Activated CD4-positive, alpha-beta T cell treated with anti-CD3 and anti-CD28 coated beads, Interleukin-2, amount 50 U/mL, for 48 hours (primary cell): ENCODE measurements around the gene AGPAT2.

Experiments used
- DNase-seq, 2 experiments: peaks; one replicate each; pipeline ENCODE4 v3.0.0-alpha.2; 2020

The AGPAT2 gene

DNA sequence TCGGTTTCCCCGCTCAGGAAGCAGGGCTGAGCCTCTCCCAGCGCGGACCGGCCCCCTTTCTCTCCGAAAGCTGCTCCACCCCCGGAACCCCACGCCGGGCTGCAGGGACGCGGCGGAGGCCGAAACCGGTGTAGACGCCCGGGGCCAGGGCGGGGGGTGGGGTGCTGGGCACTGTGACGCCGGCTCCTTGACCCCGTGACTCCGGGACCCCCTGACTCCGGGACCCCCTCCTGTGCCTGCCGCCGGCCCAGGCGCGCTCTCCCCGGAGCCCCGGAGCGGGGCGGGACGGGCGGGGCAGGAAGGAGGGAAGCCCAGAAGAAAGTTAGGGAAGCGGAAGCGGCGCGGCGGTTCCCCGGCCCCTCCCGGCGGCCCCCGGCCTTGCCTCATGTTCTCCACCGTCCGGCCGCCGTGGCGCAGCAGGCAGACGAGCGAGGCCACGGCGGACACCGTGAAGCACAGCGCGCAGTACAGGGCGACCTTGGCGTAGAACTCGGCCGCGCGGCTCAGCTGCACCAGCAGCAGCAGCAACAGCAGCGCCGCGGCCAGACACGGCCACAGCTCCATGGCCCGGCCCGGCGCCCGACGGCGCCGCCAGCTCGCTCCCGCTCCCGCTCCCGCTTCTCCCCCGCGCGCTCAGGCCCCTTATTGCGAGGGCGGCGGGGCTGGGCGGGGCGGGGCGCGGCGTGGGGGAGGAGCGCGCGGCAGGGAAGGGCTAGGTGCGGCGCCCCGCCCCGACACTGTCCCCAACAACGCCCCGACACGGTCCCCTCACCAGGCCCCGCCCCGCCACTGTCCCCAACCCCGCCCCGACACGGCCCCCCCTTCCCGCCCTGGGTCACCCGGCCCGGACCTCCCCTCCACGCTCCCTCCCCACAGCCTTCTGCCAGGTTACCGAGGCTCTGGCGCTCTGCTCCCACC is at the start of gene AGPAT2:
AGPAT2 (minus strand) TSS at position 664 of the 918 bp plus-strand sequence; CDS start at position 564, 100 bp downstream.
- DNase-seq, result peak; percentile 78 to 79

DNA sequence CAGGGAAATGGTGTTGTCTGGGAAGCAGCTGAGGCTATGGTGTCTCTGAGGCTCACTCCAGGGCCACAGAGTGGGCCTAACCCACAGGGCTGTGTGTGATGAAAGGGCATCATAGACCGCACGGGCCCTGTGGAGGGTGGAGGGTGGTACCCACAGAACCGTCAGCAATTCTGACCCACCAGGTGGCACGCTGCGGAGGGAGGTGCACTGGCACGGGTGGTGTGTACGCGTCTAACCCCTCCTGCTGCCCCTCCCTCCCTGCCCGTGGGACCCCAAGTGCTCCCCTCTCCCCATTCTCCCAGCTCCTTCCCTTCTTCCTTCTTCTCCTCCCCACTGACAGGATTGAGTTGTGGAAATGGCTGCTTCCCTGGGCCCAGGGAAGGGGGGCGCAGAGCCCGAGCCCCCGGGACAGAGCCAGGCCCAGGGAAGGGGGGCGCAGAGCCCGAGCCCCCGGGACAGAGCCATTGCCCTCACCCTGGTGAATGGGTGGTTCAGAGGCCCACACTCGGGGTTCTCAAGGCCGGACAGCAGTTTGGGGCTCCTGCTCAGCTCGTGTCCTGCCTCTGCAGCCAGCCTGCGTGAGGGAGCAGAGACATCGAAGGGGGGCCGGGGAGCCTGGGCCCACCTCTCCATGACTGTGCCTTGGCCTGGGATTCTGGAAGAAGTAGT is 48.7 kb upstream of the AGPAT2 start:
- no peak for DNase-seq

DNA sequence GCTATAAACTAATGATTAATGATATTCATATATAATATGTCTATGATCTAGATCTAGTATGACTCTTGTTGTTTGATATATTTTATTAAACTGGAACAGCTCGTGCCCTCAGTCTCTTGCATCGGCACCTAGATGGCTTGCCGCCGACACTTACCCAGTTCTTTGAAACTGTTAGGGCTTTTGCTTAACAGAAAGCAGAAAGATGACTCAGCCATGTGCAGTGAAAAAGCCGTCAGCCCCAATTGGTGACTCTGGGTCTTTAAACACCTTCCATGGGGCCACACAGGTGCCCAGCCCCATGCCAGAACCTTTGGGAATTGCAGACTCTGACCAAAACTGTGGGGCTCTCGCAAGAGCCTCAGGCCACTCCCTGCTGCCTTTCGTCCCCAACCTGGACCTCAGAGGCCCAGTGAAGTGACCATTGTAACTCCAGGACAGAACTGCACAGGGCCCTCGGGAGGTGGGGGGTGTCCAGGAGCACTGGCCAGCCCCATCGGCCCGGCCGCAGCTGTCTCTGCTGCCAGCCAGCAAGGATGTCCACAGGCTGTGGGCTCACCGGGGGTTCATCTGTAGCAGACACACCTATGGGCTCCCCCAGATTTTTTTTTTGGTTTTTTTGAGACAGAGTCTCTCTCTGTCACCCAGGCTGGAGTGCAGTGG is 47.7 kb upstream of the AGPAT2 start:
- DNase-seq, result peak in 1 of 2 experiments; percentile 37

DNA sequence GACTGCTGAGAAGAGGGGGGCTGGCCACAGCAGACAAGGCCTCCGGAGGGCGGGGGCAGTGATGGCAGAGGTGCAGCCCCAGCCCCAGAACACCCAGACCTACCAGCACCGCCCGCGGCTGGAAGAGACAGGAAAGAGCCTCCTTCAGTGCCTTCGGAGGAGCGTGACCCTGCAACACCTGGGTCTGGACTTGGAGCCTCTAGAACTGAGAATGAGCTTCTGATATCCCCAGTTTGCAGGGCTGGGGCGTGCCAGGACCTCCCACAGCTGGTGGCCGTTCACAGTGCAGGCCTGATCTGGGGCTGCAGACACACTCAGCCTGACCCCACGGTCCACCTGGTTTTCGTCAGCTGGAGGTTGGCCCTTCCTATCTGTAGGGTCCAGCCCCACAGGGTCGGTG is 46.4 kb upstream of the AGPAT2 start:
- DNase-seq, result no peak

DNA sequence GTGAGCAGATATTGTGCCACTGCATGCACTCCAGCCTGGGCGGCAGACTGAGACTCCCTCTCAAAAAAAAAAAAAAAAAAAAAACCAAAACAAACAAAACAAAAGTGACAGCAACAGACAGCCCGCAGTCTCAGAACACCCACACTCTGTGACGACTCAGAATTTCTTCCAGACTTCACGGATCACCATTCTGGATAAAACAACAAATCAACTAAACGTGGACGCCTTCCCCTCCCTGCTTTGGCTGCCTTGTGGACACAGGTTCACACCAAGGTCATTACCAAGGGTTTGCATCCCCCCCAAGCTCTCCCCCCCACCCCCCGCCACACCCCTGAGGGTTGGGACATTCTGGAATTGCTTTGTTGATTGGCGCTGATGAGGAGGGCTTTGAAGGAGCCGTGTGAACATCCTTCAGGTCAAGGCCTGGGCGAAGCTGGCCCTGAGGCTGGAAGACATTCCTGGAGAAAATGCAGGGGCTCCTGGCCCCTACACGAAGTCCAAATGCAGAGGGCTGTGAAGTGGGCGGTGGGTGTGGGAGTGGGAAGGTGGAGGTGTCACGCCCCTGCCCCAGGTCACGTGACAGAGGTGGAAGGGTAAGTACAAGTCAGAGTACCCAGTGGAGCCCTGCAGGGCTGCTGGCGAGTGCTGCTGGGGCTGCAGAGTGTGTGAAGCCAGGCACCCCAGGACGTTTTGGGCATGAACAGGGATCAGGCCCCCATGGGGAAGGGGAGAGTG is 45.4 kb upstream of the AGPAT2 start:
- no peak for DNase-seq

DNA sequence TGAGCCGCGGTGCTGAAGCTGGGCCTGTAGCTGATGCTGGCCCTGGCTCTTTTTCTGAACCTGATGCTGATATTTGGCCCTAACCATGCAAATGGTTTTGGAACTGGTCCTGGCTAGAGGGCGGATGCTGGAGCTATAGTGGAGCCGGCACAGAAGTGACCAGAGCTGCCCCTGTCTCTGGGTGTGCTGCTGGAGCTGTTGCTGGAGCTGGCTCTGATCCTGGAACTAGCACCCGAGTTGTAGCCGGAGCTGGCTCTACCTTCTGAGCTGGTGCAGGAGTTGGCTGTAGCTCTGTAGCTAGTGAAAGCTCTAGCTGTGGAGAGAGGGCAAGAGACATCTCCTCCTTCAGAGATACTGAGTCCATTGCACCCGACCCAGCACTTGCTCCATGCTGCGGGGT is 42.7 kb upstream of the AGPAT2 start:
- DNase-seq, result no peak

DNA sequence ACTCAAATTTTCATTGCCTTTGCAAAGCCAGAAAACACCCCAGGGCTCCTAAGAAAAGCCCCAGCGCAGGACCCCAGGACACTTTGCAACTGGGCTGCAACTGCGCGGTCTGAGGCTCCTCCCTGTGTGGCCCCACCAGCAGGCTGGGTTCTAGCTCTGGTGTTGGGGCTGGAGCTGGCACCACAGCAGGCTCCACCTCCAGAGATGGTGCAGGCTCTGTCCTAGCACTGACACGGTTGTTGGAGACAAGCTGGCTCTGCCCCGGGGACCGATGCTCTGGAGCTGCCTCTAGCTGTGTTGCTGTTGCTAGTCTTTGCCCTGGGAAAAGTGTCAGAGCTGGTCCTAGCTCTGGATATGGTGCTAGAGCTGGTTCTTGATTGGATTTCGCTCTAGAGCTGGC is 41.9 kb upstream of the AGPAT2 start:
- DNase-seq, result peak in 1 of 2 experiments; percentile 25

DNA sequence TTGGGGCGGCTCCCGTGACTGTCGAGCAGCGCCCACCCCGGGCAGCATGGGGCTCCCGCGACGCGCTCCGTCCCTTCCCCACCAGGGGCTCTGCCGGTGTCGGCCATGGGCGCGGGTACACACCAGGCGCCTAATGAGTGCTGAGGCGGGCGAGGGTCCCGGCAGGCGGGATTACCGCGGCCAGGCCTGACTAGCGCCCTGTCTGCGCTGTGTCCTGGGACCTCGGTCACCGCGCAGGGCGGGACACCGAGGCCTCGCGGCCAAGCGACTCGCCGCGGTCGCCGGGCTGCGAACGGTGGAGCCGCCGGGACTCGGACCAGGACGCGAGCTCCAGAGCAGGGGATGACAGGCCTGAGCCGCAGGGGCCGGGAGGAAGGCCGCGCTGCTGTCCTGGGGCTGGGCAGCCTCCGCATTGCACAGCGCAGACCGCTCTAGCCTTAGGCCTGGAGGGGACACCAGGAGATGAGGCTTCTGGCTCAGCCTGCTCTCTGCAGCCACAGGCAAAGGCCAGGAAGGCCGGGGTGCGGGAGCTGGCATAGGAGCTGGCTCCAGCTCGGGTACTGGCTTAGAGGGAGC is 41.4 kb upstream of the AGPAT2 start:
- peak in 1 of 2 experiments; percentile 37 for DNase-seq

DNA sequence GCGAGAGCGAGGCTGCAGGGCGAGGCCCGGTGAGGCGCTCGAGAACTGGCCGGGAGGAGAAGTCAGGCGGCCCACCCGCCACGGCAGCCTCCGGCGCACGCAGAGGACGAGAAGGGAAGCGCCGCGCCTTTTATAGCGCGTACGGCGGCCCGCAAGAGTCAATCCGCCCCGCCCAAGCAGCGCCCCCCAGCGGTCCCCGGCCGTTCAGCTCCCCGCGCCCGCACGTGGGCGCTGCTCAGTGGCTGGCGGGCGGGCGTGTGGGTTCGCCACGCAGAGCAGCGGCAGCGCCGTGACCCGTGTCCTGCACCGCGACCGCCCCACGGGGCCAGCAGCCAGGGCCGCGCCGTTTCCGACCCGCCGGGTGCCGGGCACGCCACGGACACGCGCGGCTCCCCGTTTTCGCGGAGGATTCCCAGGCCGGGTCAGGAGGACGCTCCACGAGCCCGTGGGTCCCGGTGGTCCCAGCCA is 40.9 kb upstream of the AGPAT2 start:
- DNase-seq, result peak; percentile 93

DNA sequence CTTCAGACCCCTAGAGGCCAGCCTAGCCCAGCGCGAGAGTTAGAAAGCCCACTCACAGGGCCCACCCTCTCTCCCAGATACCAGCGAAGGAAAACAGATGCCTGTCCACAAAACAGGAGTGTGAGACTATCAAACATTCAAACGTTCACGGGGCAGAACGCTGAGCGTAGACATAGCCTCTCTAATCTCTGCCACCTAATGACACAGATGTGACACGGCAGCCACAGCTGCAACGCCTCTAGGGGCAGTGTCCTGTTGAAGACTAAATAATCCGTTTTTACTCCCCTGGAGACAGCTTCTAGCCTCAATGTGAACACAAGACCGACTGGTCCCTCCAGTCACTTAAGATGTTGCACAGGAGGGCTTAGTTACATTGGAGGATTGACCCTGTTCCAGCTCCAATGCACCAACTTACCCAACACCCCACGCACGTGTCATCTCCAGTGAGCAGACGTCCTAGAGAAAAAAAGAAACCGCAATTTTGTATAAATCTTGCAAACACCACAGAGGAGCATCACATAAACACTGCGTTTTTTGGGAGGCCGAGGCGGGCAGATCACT is 39.5 kb upstream of the AGPAT2 start:
- DNase-seq, result peak; percentile 35 to 52

DNA sequence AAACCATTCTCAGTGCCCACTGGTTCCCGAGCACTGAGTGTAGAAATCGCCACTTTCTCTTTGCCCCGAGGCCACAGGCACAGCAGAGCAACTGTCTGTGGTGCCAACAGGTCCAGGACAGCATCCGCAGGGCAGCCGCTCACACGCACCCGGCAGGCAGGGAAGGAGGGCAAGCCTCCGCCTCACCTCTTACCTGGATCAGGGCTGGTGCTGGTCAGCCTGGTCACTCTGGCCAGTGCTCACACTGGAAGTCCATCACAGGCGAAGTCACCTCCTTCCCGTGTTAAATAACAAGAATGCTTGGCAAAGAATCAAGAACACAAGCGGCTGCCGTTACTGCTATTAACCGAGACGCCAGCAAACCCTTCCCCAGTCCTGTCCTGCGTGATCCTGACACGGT is 38.9 kb upstream of the AGPAT2 start:
- DNase-seq, result no peak

DNA sequence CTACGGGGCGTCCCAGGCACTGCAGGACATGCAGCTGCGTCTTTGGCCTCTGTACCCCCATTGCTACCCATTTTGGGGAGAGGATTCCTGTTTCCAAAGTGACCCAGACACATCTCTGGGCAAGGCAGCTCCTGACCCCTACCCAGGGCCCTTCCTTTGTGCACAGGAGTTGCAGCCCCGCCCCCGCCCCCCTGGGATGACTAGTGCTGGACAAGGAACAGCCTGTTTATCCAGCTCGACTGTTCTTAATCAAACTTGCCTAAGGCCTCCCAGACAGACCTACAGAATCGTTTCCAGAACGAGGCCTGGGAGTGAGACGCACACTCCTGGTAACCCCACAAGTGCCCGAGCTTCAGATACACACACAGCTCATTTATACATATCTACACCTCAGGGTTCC is 38.4 kb upstream of the AGPAT2 start:
- DNase-seq, result no peak

DNA sequence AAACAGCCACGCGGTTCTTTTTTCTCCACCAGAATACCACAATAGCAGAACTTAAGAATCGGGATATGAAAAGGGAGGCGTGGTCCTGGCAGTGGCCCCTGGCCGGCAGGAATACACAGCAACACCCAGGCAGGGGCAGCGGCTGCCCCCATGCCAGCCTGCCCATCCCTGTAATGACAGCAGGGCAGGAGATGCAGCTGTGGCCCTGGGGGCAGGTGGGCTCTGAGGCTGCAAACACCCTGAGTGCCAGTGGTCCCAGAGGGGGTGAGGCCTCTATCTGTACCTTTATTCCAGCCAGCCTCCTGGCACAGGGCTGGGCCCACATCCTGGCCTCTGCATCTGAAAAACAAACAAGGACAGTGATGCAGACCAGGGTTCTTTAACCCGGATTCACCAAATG is 37.5 kb upstream of the AGPAT2 start:
- no peak for DNase-seq

DNA sequence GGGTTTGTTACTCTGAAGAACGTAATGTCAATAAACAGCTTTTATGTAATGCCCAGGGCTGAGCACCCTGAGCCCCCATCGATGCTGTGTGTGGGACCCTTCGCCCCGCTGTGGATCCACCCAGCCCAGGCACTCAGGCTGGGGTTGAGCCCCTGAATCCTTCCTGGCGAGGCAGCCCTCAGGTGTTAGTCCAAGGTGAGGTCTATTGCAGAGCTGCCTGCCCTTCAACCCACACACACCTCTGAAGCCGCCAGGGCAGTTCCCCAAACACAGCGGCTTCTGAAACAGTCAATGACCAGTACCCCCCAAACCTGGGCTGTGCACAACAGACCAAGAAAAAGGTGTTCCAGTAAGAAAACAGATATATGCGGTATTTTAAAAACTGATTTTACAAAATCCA is 36.7 kb upstream of the AGPAT2 start:
- DNase-seq, result no peak

DNA sequence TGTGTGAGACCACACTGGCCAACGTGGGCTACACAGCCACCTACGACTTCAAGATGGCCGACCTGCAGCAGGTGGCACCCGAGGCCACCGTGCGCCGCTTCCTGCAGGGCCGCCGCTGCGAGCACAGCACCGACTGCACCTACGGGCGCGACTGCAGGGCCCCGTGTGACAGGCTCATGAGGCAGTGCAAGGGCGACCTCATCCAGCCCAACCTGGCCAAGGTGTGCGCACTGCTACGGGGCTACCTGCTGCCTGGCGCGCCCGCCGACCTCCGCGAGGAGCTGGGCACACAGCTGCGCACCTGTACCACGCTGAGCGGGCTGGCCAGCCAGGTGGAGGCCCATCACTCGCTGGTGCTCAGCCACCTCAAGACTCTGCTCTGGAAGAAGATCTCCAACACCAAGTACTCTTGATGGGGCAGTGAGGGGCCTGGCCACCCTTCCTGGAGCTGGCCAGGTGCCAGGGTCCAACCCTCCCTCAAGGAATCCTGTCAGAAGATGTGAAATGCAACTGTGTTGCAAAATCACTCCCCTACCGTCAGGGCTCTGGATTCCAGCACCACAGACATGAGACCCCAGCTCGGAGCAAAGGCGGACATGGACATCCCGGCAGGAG is 36.2 kb upstream of the AGPAT2 start:
- no peak for DNase-seq

DNA sequence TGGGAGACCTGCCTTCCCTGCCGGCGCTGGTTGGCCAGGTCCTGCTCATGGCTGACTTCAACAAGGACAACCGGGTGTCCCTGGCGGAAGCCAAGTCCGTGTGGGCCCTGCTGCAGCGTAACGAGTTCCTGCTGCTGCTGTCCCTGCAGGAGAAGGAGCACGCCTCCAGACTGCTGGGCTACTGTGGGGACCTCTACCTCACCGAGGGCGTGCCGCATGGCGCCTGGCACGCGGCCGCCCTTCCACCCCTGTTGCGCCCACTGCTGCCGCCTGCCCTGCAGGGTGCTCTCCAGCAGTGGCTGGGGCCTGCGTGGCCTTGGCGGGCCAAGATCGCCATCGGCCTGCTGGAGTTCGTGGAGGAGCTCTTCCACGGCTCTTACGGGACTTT is 35.7 kb upstream of the AGPAT2 start:
- DNase-seq, result peak; percentile 22 to 33

DNA sequence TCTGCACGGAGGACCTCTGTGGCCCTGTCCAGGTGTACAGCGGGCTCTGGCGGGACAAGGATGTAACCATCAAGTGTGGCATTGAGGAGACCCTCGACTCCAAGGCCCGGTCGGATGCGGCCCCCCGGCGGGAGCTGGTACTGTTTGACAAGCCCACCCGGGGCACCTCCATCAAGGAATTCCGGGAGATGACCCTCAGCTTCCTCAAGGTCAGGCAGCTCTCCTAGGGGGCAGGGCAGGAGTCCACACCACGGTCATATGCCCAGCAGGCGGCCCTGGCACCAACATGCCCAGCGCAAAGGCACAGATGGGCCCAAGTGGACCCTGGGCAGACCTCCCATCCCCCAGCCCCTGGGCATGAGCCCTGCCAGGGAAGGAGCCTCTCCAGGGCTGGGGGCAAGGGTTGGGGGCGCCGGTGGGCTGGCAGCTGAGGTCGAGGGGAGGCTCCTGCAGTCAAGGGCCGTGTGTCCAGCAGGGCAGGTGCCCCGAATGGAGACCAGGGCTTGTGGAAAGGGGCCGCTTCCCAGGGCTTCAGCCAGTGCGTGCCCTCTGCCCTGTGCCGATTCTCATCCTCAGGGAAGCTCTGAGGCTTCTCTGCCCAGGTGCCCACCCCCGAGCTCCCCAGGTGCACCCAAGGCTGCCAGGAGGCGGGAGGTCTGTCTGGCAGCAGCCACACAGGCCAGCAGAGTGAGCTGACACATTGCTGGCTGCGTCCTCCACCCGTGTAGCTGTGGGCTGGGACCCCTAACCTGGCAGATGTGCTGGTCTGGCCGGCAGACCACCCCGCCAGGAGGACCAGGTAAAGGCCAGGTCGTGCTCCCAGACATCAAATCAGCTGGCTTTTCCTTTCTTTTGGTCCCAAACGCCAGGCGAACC is 35.1 kb upstream of the AGPAT2 start:
- no peak for DNase-seq

DNA sequence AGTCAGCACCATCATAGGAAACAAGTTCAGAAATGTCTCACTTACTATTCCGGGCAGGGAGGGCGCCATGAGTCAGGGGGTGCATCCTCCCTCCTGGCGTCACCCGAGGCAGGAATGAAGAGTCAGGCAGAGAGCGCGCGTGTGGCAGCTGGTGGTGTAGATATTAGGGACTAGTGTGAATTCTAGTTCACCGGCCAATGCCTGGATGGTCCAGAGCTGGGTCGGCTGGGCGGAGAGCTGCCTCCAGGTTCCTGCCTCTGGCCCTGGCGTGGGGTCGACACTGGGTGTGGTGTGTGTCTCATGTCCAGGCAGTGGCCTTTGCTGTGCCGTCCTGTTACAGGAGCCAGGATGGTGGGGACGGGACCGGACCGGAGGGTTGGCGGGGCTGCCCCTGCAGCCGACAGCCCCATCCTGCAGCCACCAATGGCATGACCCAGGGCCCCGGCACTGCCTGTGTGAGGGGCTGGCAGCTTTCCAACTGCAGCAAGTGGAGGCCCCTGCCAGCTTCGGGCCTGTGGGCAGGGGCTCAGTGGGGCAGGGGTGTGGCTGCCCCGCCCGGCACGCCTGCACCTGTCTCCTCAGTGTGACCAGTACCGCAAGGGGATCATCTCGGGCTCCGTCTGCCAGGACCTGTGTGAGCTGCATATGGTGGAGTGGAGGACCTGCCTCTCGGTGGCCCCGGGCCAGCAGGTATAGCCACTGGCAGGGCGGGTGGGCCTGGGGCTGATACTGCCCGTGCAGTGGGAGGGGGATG is 34.3 kb upstream of the AGPAT2 start:
- DNase-seq, result peak; percentile 25 to 38

DNA sequence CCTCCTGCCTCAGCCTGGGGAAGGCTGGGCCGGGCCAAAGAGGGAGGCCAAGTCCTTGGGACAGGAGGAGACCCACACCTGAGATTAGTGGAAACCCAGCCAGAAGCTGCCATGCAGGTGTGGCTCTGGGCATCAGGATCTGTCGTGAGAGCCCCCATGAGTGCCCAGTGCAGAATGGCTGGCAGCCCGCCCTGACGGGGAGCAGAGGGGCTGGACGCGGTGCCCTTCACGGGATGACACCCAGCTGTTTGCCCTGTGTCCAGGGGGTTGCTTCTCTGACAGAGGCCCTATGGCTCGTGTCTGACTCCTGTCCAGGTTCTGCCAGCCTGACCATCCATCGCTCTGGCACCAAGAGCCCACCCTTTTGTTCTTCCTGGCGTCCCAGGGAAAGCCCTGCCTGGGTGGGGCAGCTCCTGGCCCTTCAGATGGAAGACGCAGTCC is 33.7 kb upstream of the AGPAT2 start:
- DNase-seq, result no peak
